Liver (tissue), 9 donors: ENCODE results near the gene LRRC9. TPM values are rescaled to one million over a fixed set of nuclear protein-coding genes. Genes with fewer than 3 reads are reported as not detected.

ENCODE experiments used
- DNase-seq: peaks from one replicate; pipeline ENCODE4 v3.0.0-alpha.2; 2017; ENCODE audit warnings: low spot score
- H3K27ac ChIP-seq, 2 donors: one replicate each; pipeline ENCODE4 v1.7.0; 2013; ENCODE audit warnings: inconsistent platforms in 2 of 2, low read length in 2 of 2, control low read depth in 1 of 2, low read depth in 1 of 2, mild to moderate bottlenecking in 1 of 2
- H3K27me3 ChIP-seq, 4 donors: one replicate each; pipeline versions ENCODE4 v1.6.1 to v1.7.0; 2013; ENCODE audit warnings: low read length in 3 of 4, inconsistent platforms in 1 of 4, mild to moderate bottlenecking in 1 of 4, moderate library complexity in 1 of 4; ENCODE audit not compliant: control insufficient read depth in 4 of 4, insufficient read depth in 4 of 4
- H3K36me3 ChIP-seq, 4 donors: one replicate each; pipeline versions ENCODE4 v1.6.1 to v1.7.0; 2013; ENCODE audit warnings: low read length in 3 of 4, mild to moderate bottlenecking in 3 of 4, low read depth in 1 of 4, moderate library complexity in 1 of 4; ENCODE audit not compliant: control insufficient read depth in 4 of 4, insufficient read depth in 3 of 4
- H3K4me1 ChIP-seq, 4 donors: one replicate each; pipeline versions ENCODE4 v1.6.1 to v1.7.0; 2013; ENCODE audit warnings: low read length in 3 of 4, mild to moderate bottlenecking in 3 of 4, moderate library complexity in 1 of 4; ENCODE audit not compliant: control insufficient read depth in 4 of 4, insufficient read depth in 4 of 4
- H3K4me3 ChIP-seq, 3 donors: one replicate each; pipeline versions ENCODE4 v1.6.1 to v1.7.0; 2013; ENCODE audit warnings: low read length in 3 of 3, control low read depth in 1 of 3, low read depth in 1 of 3, mild to moderate bottlenecking in 1 of 3
- H3K9ac ChIP-seq, 2 donors: one replicate each; pipeline ENCODE4 v1.7.0; 2013; ENCODE audit warnings: low read length in 2 of 2, mild to moderate bottlenecking in 2 of 2, moderate library complexity in 2 of 2, control low read depth in 1 of 2, low read depth in 1 of 2
- H3K9me3 ChIP-seq, 4 donors: one replicate each; pipeline versions ENCODE4 v1.6.1 to v1.7.0; 2013; ENCODE audit warnings: low read length in 3 of 4; ENCODE audit not compliant: control insufficient read depth in 4 of 4
- ATF3 ChIP-seq: IDR thresholded peaks from 2 replicates; pipeline ENCODE4 v1.6.1; 2016; ENCODE audit warnings: antibody characterized with exemption
- CTCF ChIP-seq: fragments of 150-350 bp; IDR thresholded peaks from 2 replicates; pipeline ENCODE4 v1.5.1; 2017; ENCODE audit warnings: improper control_type of control experiment, low read depth, low read length; ENCODE audit not compliant: missing input control
- EGR1 ChIP-seq, 2 donors: IDR thresholded peaks; 2 replicates each; pipeline ENCODE4 v1.6.1; 2016 to 2018; ENCODE audit warnings: antibody characterized with exemption in 2 of 2, low read depth in 2 of 2
- FOXA1 ChIP-seq: IDR thresholded peaks from 2 replicates; pipeline ENCODE4 v1.6.1; 2016; ENCODE audit warnings: antibody characterized with exemption
- FOXA2 ChIP-seq: IDR thresholded peaks from 2 replicates; pipeline ENCODE4 v1.6.1; 2016; ENCODE audit warnings: antibody characterized with exemption
- GABPA ChIP-seq, 2 donors: IDR thresholded peaks in 1 of 2; conservative IDR thresholded peaks in 1 of 2; 2 replicates each; pipeline ENCODE4 v1.6.1; 2016; ENCODE audit warnings: antibody characterized with exemption in 2 of 2, mild to moderate bottlenecking in 1 of 2, moderate library complexity in 1 of 2
- HNF4A ChIP-seq, 2 donors: conservative IDR thresholded peaks; 2 replicates each; pipeline ENCODE4 v1.6.1; 2016; ENCODE audit warnings: antibody characterized with exemption in 2 of 2, mild to moderate bottlenecking in 2 of 2
- HNF4G ChIP-seq: IDR thresholded peaks from 2 replicates; pipeline ENCODE4 v1.6.1; 2016; ENCODE audit warnings: antibody characterized with exemption
- JUND ChIP-seq, 2 donors: IDR thresholded peaks; 2 replicates each; pipeline ENCODE4 v1.6.1; 2016; ENCODE audit warnings: antibody characterized with exemption in 2 of 2
- MAX ChIP-seq: IDR thresholded peaks from 2 replicates; pipeline ENCODE4 v1.6.1; 2016; ENCODE audit warnings: antibody characterized with exemption
- NR2F2 ChIP-seq: IDR thresholded peaks from 2 replicates; pipeline ENCODE4 v1.6.1; 2016; ENCODE audit warnings: antibody characterized with exemption
- RAD21 ChIP-seq, 2 donors: IDR thresholded peaks; 2 replicates each; pipeline ENCODE4 v1.6.1; 2016; ENCODE audit warnings: antibody characterized with exemption in 2 of 2, mild to moderate bottlenecking in 2 of 2
- REST ChIP-seq: IDR thresholded peaks from 2 replicates; pipeline ENCODE4 v1.6.1; 2016; ENCODE audit warnings: antibody characterized with exemption, mild to moderate bottlenecking
- RXRA ChIP-seq, 2 donors: IDR thresholded peaks; 2 replicates each; pipeline ENCODE4 v1.6.1; 2017 to 2018; ENCODE audit warnings: antibody characterized with exemption in 2 of 2, mild to moderate bottlenecking in 1 of 2
- SP1 ChIP-seq: IDR thresholded peaks from 2 replicates; pipeline ENCODE4 v1.6.1; 2018; ENCODE audit warnings: antibody characterized with exemption, mild to moderate bottlenecking
- TAF1 ChIP-seq: conservative IDR thresholded peaks from 2 replicates; pipeline ENCODE4 v1.6.1; 2016; ENCODE audit warnings: antibody characterized with exemption, mild to moderate bottlenecking
- YY1 ChIP-seq: IDR thresholded peaks from 2 replicates; pipeline ENCODE4 v1.6.1; 2016; ENCODE audit warnings: antibody characterized with exemption, mild to moderate bottlenecking
- ZBTB33 ChIP-seq: IDR thresholded peaks from 2 replicates; pipeline ENCODE4 v1.6.1; 2016; ENCODE audit warnings: antibody characterized with exemption
- WGBS: extraction: QIAGEN DNeasy Blood & Tissue Kit; methylation state at CpG from one replicate; pipeline ENCODE4 v1.1.7; 2013; 5-methylcytosine and 5-hydroxymethylcytosine counted together
- polyA plus RNA-seq, 2 donors: library from polyadenylated mRNA; stranded (reverse) in 1 of 2; unstranded in 1 of 2; fragments of 200-250 nt in 1 of 2; fragments of >200 nt in 1 of 2; fragmentation: Nextera tagmentation in 1 of 2; extraction: Ambion mirVana in 1 of 2; gene quantifications; one replicate each; pipeline versions ENCODE4 v1.2.1 to v1.2.3, GENCODE V29; 2013 to 2015
- total RNA-seq, 2 donors: library from RNA; depleted of rRNA; stranded (reverse); fragments of >200 nt; gene quantifications; one replicate each; pipeline ENCODE4 v1.2.3, GENCODE V29; 2014
- donor health status: healthy.
- donor health status: healthy.
- donor health status: healthy.
- donor health status: healthy.
- donor health status: healthy.

Gene LRRC9
- total and polyA plus RNA-seq, 4 donors: 0.14 to 0.32 TPM; not detected in 2

- Histone ChIP-seq H3K4me1 (no peaks in the 10 kb centered on the region), H3K4me3 (no peak overlapping the region), H3K36me3 (no peaks in the 10 kb centered on the region), H3K27me3 (no peaks in the 10 kb centered on the region), H3K9ac (no peak overlapping the region), H3K9me3 (no peaks in the 10 kb centered on the region), H3K27ac (no peak overlapping the region)
- DNase-seq: no peak
- TF ChIP-seq ATF3 (no peak), HNF4A (conservative IDR thresholded peaks at IDR 0.05) (no peak), FOXA2 (no peak), CTCF (no peak), ZBTB33 (no peak), RXRA (IDR thresholded peaks at IDR 0.05) (no peak), HNF4G (no peak), YY1 (no peak), TAF1 (no peak), NR2F2 (no peak), REST (no peak), JUND (IDR thresholded peaks at IDR 0.05) (no peak), GABPA (IDR thresholded peaks at IDR 0.05 in 1 of 2, conservative IDR thresholded peaks at IDR 0.05 in 1 of 2) (no peak), FOXA1 (no peak), RAD21 (IDR thresholded peaks at IDR 0.05) (no peak), MAX (no peak)
- 76% methylated on average over 2 of the region's 2 CpGs for WGBS
Measured at GRCh38 chr14:59925797-59926196, 5.9 kb downstream of the LRRC9 start.

GRCh38 chr14:59926534-59926933 is 6.6 kb downstream of the LRRC9 start:
- Histone ChIP-seq H3K36me3 (no peaks in the 10 kb centered on the region), H3K4me3 (no peak overlapping the region), H3K9me3 (no peaks in the 10 kb centered on the region), H3K27me3 (no peaks in the 10 kb centered on the region), H3K27ac (no peak overlapping the region), H3K9ac (no peak overlapping the region), H3K4me1 (no peaks in the 10 kb centered on the region)
- 86% methylated on average over 1 of the region's 1 CpG for whole genome bisulfite sequencing
- no peak for DNase-seq
- no peak for TF ChIP-seq FOXA2
- TF ChIP-seq SP1: no peak
- TF ChIP-seq CTCF: no peak
- TF ChIP-seq JUND (IDR thresholded peaks at IDR 0.05): no peak
- no peak for TF ChIP-seq NR2F2
- no peak for TF ChIP-seq EGR1 (IDR thresholded peaks at IDR 0.05; ENCODE audit: low read depth in 2 of 2)
- no peak for TF ChIP-seq TAF1
- TF ChIP-seq ATF3: no peak
- no peak for TF ChIP-seq REST
- no peak for TF ChIP-seq FOXA1
- TF ChIP-seq YY1: no peak
- TF ChIP-seq RAD21 (IDR thresholded peaks at IDR 0.05): no peak
- no peak for TF ChIP-seq RXRA (IDR thresholded peaks at IDR 0.05)
